Fibroblast of the aortic adventitia (primary cell): ENCODE measurements around the gene PAQR7. TPM values are rescaled to one million over a fixed set of nuclear protein-coding genes. Genes with fewer than 3 reads are reported as not detected.

Source experiments
- DNase-seq: peaks from one replicate; pipeline ENCODE4 v3.0.0-alpha.2; 2010; ENCODE audit warnings: low read depth
- H3K4me3 ChIP-seq: 2 replicates; pipeline ENCODE4 v1.5.1; 2011; ENCODE audit warnings: low read depth, mild to moderate bottlenecking, control low read depth, low read length, moderate library complexity
- total RNA-seq: library from RNA; depleted of rRNA; stranded (reverse); fragments of >200 nt; gene quantifications from 2 replicates; pipeline ENCODE4 v1.2.3, GENCODE V29; 2012; ENCODE audit warnings: low replicate concordance
- TF ChIP-seq, protein P1 (sequence below): IDR thresholded peaks from 2 replicates; pipeline ENCODE4 v1.5.1; 2011; ENCODE audit warnings: mild to moderate bottlenecking, low read length, control low read depth, inconsistent platforms; ENCODE audit not compliant: insufficient read depth

The PAQR7 gene
- total RNA-seq, 1 donor: 6.9 TPM

DNA sequence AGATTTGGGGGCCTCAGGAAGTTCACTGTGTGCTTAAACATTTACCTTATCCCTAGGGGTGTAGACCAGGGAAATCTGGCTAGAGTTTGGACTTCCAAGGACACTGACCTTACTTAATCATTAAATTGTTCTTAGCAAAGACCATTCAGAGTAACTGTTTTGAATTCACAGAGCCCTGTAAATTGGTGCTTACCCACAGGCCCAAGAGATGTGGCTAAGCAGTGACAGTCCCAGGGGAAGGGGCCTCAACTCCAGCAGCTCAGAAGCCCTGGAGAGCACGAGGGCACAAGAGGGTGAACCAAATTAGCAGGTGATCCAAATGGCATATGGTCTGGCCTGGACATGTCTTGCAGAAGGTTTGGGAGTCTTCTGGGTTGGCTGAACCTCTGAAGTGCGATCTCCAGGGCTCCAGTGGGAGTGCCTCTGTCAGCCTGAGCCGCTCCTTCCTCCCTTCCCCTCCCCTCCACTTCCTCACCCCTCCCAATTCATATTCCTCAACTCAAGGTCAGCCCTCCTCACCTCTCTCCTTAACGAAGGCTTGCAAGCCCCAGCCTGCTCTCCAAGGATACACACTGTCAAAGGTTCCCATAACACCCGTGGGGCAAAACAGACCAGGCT lies 4.3 kb downstream of the PAQR7 start:
- no peak overlapping the region for H3K4me3 ChIP-seq
- TF ChIP-seq, protein P1, sequence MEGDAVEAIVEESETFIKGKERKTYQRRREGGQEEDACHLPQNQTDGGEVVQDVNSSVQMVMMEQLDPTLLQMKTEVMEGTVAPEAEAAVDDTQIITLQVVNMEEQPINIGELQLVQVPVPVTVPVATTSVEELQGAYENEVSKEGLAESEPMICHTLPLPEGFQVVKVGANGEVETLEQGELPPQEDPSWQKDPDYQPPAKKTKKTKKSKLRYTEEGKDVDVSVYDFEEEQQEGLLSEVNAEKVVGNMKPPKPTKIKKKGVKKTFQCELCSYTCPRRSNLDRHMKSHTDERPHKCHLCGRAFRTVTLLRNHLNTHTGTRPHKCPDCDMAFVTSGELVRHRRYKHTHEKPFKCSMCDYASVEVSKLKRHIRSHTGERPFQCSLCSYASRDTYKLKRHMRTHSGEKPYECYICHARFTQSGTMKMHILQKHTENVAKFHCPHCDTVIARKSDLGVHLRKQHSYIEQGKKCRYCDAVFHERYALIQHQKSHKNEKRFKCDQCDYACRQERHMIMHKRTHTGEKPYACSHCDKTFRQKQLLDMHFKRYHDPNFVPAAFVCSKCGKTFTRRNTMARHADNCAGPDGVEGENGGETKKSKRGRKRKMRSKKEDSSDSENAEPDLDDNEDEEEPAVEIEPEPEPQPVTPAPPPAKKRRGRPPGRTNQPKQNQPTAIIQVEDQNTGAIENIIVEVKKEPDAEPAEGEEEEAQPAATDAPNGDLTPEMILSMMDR: no peak
- DNase-seq: no peak

DNA sequence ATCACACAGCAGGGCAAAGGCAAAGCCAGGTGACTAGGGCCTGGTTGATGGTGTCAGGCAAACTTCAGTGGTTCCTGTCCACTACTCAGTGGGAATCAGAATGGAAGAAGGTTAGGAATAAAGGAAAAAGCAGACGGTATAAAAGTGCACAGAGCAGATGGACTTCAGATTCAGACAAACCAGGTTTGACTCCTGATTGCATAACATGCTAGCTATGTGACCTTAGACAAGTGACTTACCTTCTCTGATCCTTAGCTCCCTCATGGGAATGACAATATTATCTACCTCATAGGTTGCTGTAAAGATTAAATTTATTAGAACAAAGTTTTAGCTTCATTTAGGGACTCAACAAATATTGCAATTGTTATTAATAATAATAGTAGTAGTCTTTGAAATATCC lies 4.9 kb downstream of the PAQR7 start:
- TF ChIP-seq, protein P1: no peak
- no peak overlapping the region for H3K4me3 ChIP-seq
- no peak for DNase-seq

DNA sequence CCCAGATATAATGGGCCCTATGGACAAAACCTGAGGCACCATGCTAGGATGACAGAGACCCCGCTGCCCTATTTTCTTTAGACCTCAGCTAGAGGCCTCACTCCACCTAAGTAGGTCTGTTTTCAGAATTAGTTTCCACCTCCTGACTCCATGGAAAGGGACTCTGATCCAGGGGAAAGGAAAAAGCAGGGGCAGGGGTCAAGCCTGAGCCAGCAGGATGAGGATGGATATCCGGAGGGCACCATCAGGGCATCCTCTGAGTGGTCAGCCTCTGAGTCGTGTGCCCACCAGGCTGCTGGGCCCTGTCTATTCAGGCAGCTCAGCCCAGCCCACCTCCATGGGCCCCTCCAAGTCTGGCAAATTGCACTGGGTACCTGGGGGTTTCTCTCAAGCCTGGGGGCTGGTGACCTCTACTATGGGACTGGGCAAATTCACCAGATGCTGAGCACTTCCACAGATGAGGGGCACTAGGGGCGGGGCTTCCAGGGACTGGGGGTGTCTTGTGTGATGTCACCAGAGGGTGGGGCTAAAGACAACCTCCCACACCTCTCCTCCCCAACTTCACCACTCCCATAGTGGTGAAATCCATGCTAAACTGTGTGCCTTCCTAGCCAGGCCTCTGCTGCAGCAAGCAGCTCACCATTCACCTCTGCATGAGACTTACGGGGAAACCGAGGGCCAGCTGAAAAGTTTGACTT lies 5.5 kb downstream of the PAQR7 start:
- no peak overlapping the region for H3K4me3 ChIP-seq
- TF ChIP-seq, protein P1: no peak
- no peak for DNase-seq

DNA sequence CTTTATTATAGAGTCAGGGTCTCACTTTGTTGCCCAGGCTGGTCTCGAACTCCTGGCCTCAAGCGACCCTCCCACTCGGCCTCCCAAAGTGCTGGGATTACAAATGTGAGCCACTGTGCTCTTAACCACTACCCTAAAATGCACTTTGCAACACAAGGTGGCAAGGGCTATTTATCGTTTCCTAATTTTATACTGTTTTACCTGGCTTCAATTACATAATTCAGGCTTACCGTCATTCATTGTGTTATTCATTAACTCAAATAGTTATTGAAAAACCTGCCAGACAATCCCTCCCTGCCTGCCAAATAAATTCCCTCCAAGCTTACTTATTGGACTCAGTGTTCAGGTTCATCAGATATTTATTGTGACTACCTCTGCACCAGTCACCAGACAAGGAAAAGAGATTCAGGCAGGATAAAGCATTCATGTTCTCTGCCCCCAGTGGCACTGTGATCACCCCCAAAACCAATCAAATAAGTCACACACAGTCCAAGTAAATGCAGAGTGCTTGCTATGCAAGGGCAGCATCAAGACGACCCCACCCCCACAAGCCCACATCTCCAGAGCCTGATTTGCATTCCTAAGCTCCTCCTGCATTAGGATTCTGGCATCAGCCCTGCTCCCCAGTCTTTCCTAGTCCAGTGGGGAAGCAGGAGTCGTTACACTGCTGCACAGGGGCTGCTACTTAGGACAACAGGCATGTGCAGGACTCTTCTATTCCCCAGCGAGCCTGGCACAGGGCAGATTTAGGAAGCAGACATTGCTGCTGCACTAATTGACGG lies 8.1 kb downstream of the PAQR7 start:
- no peak for DNase-seq

DNA sequence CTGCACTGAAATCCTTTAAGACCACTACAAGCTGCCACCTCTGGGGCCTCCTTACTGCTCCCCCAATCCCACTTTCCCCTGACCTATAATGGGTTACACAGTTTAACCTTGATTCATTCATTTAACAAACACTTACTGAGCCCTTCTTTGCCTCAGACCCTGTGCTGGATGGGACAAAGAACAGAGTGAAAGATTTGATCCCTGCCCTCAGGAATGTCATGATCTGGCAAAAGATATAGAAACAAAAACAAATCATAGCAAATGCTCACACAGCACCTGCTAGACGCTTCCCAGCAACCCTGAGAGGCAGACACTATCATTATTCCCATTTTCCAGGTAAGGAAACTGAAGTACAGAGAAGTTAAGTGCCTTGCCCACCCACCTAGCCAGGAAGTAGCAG lies 9.2 kb downstream of the PAQR7 start:
- no peak overlapping the region for H3K4me3 ChIP-seq
- no peak for DNase-seq
- TF ChIP-seq, protein P1: no peak

More for the DNA sequence above, 8.1 kb downstream of the PAQR7 start:
- H3K4me3 ChIP-seq: no peak overlapping the region
- TF ChIP-seq, protein P1: no peak

DNA sequence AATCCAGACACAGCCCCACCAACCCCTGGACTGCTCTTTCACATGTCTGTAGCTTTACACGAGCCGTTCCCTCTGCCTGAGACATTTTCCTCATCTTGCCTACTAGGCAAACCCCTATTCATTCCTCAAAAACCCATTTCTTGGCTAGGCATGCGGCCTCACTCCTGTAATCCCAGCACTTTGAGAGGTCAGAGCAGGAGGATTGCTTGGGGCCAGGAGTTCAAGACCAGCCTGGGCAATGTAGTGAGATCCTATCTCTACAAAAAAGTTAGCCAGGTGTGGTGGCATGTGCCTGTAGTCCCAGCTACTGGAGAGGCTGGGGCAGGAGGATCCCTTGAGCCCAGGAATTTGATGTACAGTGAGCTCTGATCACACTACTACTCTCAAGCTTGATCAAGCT lies 11.1 kb downstream of the PAQR7 start:
- no peak overlapping the region for H3K4me3 ChIP-seq
- DNase-seq: no peak
- TF ChIP-seq, protein P1: no peak
